ENCODE measurements around the gene CAPN1. TPM values are rescaled to one million over a fixed set of nuclear protein-coding genes. Genes with fewer than 3 reads are reported as not detected.
"Not testable (repeated sequence)": the region's sequence is repeated elsewhere in the genome, so short reads cannot be mapped to it uniquely, and the experiment has no call there.

The CAPN1 gene
- total RNA-seq, 1 donor from 2014 or later = 397 TPM

DNA sequence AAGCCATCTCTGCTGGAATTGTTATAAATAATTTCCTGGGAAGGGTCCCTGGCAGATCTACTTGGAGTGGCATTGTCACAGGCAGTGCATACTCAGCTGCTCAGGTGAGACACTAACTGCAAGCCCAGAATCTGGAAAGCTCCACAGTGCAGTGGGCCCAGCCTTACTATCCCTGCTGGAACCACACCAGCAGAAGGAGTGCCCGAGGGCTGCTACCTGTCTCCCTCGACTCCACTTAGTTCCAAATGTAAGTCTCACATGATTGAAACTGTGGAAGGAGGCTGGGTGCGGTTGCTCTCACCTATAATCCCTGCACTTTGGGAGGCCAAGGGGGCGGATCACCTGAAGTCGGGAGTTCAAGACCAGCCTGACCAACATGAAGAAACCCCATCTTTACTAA lies 33.1 kb upstream of the CAPN1 start:
- Histone ChIP-seq H3K4me3 (ENCODE audit: low read depth, low read length) (no peak overlapping the region), H3K36me3 (ENCODE audit: control insufficient read depth, insufficient read depth, low read length) (no peaks in the 10 kb centered on the region), H3K27me3 (ENCODE audit: control insufficient read depth, insufficient read depth, low read length) (no peaks in the 10 kb centered on the region)
- DNase-seq (ENCODE audit: low read depth) = no peak
- TF ChIP-seq CTCF (IDR thresholded peaks at IDR 0.05; ENCODE audit: insufficient read depth, low read length, poor library complexity, severe bottlenecking) = no peak

- not testable (repeated sequence) for H3K27me3 ChIP-seq (ENCODE audit: control insufficient read depth, insufficient read depth, low read length); H3K4me3 ChIP-seq (ENCODE audit: low read depth, low read length); H3K36me3 ChIP-seq (ENCODE audit: control insufficient read depth, insufficient read depth, low read length); DNase-seq (ENCODE audit: low read depth)
Observed at GRCh38 chr11:65150131-65150508, 31.6 kb upstream of the CAPN1 start.

DNA sequence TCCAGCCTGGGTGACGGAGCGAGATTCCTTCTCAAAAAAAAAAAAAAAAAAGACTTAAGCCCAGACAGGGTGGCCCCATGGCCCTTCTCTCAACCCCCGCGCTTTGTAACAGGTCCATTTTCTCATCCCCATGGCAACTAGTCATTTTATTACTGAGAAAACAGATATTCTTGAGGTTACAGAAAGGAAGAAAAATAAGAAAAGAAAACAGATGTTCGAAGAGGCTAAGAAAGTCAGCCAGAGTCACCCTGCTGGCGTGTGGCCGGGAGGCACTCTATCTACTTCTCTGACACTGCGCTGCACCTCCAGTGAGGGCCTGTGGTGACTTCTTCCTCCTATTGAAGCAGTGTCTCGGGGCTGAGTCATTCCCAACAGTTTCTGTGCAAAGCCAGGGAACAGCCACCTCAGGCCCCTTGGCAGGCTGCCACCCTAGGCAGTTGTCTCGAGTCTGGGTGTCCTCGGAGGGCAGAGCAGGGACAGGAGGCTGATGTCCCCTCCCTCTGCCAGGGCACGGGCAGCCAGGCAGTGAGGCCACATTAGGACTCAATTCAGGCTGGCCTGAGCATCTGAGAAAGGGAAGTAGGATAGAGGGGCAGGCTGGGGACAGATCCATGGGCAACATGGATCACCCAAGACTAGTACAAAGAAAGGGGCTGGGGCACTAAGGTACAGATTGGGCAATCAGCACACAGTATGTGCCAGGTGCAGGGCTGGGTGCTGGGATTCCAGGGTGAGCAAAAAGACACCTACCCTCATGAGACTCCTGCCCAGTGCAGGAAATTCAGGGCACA lies 31.0 kb upstream of the CAPN1 start:
- Histone ChIP-seq H3K27me3 (ENCODE audit: control insufficient read depth, insufficient read depth, low read length) (no peaks in the 10 kb centered on the region), H3K36me3 (ENCODE audit: control insufficient read depth, insufficient read depth, low read length) (no peaks in the 10 kb centered on the region), H3K4me3 (ENCODE audit: low read depth, low read length) (no peak overlapping the region)
- TF ChIP-seq CTCF (IDR thresholded peaks at IDR 0.05; ENCODE audit: insufficient read depth, low read length, poor library complexity, severe bottlenecking) = no peak
- DNase-seq (ENCODE audit: low read depth) = peak; percentile 71

DNA sequence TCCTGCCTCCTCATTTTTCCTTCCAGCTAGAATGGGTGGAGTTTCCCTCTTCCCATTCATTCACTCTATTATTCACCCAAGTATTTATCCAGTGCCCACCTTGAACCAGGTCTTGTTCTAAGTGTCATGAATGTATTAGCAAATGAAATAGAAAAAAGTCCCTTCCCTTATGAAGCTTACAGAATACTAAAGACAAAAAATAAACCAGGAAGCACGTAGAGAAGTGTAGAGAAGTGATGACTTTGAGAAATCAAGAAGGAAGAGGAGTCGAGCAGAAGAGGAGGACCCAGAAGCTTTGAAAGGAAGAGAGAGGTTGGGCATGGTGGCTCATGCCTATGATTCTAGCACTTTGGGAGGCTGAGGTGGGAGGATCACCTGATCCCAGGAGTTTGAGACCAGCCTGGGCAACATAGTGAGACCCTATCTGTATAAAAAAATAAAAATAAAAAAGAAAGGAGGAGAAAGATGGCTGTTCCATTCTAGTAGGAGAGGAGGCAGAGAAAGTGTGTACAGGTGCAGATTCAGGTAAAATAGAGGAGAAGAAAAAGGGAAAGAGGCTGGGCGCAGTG lies 30.3 kb upstream of the CAPN1 start:
- no peak for TF ChIP-seq CTCF (IDR thresholded peaks at IDR 0.05; ENCODE audit: insufficient read depth, low read length, poor library complexity, severe bottlenecking)
- no peak overlapping the region for H3K4me3 ChIP-seq (ENCODE audit: low read depth, low read length)
- DNase-seq (ENCODE audit: low read depth) = no peak
- H3K27me3 ChIP-seq (ENCODE audit: control insufficient read depth, insufficient read depth, low read length) = no peaks in the 10 kb centered on the region
- no peaks in the 10 kb centered on the region for H3K36me3 ChIP-seq (ENCODE audit: control insufficient read depth, insufficient read depth, low read length)

DNA sequence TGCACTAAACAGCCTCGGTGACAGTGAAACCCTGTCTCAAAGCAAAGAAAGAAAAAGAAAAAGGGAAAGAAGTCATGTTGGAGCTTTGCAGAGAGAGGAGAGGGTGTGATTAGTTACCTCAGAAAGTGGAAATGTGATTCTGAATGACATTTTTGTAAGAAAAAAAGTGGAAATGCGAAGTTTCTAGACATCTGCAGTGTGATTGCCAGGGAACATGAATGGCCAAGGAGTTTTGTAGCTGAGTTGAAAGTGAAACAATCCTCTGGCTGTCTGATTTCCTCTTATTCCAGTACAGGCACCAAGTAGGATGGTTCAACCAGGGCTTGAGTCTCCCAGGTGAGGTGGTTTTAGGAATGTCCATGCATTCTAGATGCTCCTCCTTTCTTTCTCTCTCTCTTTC lies 29.6 kb upstream of the CAPN1 start:
- TF ChIP-seq CTCF (IDR thresholded peaks at IDR 0.05; ENCODE audit: insufficient read depth, low read length, poor library complexity, severe bottlenecking) = no peak
- no peak for DNase-seq (ENCODE audit: low read depth)
- no peaks in the 10 kb centered on the region for H3K36me3 ChIP-seq (ENCODE audit: control insufficient read depth, insufficient read depth, low read length)
- H3K4me3 ChIP-seq (ENCODE audit: low read depth, low read length) = no peak overlapping the region
- H3K27me3 ChIP-seq (ENCODE audit: control insufficient read depth, insufficient read depth, low read length) = no peaks in the 10 kb centered on the region

- no peak for TF ChIP-seq CTCF (IDR thresholded peaks at IDR 0.05; ENCODE audit: insufficient read depth, low read length, poor library complexity, severe bottlenecking)
- no peak for DNase-seq (ENCODE audit: low read depth)
- Histone ChIP-seq H3K4me3 (ENCODE audit: low read depth, low read length) (no peak overlapping the region), H3K27me3 (ENCODE audit: control insufficient read depth, insufficient read depth, low read length) (no peaks in the 10 kb centered on the region), H3K36me3 (ENCODE audit: control insufficient read depth, insufficient read depth, low read length) (no peaks in the 10 kb centered on the region)
Observed at GRCh38 chr11:65156256-65156655, 25.5 kb upstream of the CAPN1 start.

All from kidney epithelial cell (primary cell).